CD4-positive, alpha-beta T cell treated with Interferon gamma for 1 hour (primary cell): ENCODE results near the gene NPC1L1.
"Not testable (repeated sequence)": the region's sequence is repeated elsewhere in the genome, so short reads cannot be mapped to it uniquely, and the experiment has no call there.

ENCODE experiments used
- DNase-seq: peaks from one replicate; pipeline ENCODE4 v3.0.0-alpha.2; 2020

Gene NPC1L1

GRCh38 chr7:44564606-44565005 lies 23.5 kb upstream of the NPC1L1 start:
- DNase-seq = no peak

- no peak for DNase-seq
Observed at GRCh38 chr7:44563171-44563679, 22.1 kb upstream of the NPC1L1 start.

- DNase-seq = not testable (repeated sequence)
Observed at GRCh38 chr7:44562622-44562962, 21.5 kb upstream of the NPC1L1 start.

GRCh38 chr7:44561962-44562621 lies 21.0 kb upstream of the NPC1L1 start:
- no peak for DNase-seq

GRCh38 chr7:44561481-44561880 lies 20.4 kb upstream of the NPC1L1 start:
- no peak for DNase-seq

GRCh38 chr7:44559485-44559884 lies 18.4 kb upstream of the NPC1L1 start:
- DNase-seq = no peak

- no peak for DNase-seq
Observed at GRCh38 chr7:44557485-44557884, 16.4 kb upstream of the NPC1L1 start.

GRCh38 chr7:44555350-44555749 lies 14.2 kb upstream of the NPC1L1 start:
- no peak for DNase-seq

GRCh38 chr7:44552473-44553005 lies 11.4 kb upstream of the NPC1L1 start:
- DNase-seq = not testable (repeated sequence)

- DNase-seq = no peak
Observed at GRCh38 chr7:44549457-44549856, 8.3 kb upstream of the NPC1L1 start.

GRCh38 chr7:44548893-44549292 lies 7.8 kb upstream of the NPC1L1 start:
- no peak for DNase-seq

GRCh38 chr7:44547536-44548231 lies 6.6 kb upstream of the NPC1L1 start:
- DNase-seq = no peak

- no peak for DNase-seq
Observed at GRCh38 chr7:44541876-44542610, 913 bp upstream of the NPC1L1 start.

- DNase-seq = no peak
Observed at GRCh38 chr7:44540592-44541027, 520 bp downstream of the NPC1L1 start.

GRCh38 chr7:44539669-44540506 lies 1.2 kb downstream of the NPC1L1 start:
- no peak for DNase-seq

GRCh38 chr7:44538798-44539668 lies 2.1 kb downstream of the NPC1L1 start:
- DNase-seq = no peak

GRCh38 chr7:44538093-44538797 lies 2.9 kb downstream of the NPC1L1 start:
- no peak for DNase-seq

- DNase-seq = no peak
Observed at GRCh38 chr7:44537442-44537841, 3.7 kb downstream of the NPC1L1 start.

- no peak for DNase-seq
Observed at GRCh38 chr7:44536090-44536489, 5.0 kb downstream of the NPC1L1 start.

GRCh38 chr7:44535348-44536064 lies 5.6 kb downstream of the NPC1L1 start:
- DNase-seq = no peak
